ENCODE results near the gene ZNF608.

- no peak for TF ChIP-seq CTCF (IDR thresholded peaks at IDR 0.05 in 2 of 3, conservative IDR thresholded peaks at IDR 0.05 in 1 of 3; ENCODE audit: insufficient read depth in 2 of 3, low read depth in 1 of 3, low read length in 3 of 3)
- no peak for TF ChIP-seq TEAD1 (CRISPR knock-in tag; IDR thresholded peaks at IDR 0.05)
- TF ChIP-seq CREB1 (IDR thresholded peaks at IDR 0.05) = no peak
- TF ChIP-seq CREB1 (CRISPR knock-in tag; IDR thresholded peaks at IDR 0.05) = no peak
- no peak for TF ChIP-seq PHF8 (IDR thresholded peaks at IDR 0.05; ENCODE audit: borderline replicate concordance, low read length)
- TF ChIP-seq MAX (CRISPR knock-in tag; IDR thresholded peaks at IDR 0.05) = no peak
- no peak for TF ChIP-seq NR2C2 (CRISPR knock-in tag; IDR thresholded peaks at IDR 0.05)
- TF ChIP-seq NR2C2 (tag; IDR thresholded peaks at IDR 0.05) = no peak
- TF ChIP-seq POLR2AphosphoS5 (IDR thresholded peaks at IDR 0.05; ENCODE audit: control insufficient read depth, insufficient read depth, low read depth, low read length) = no peak
- no peak for TF ChIP-seq ARHGAP35 (IDR thresholded peaks at IDR 0.05; ENCODE audit: partially characterized antibody)
- no peak for TF ChIP-seq HMGXB4 (CRISPR knock-in tag; IDR thresholded peaks at IDR 0.05)
- no peak for TF ChIP-seq HDAC6 (IDR thresholded peaks at IDR 0.05; ENCODE audit: low read depth, low read length)
- no peak for TF ChIP-seq BRF1 (IDR thresholded peaks at IDR 0.05; ENCODE audit: borderline replicate concordance, extremely low read depth, insufficient read length)
- no peak for TF ChIP-seq ZNF583 (CRISPR knock-in tag; IDR thresholded peaks at IDR 0.05)
These were observed 4.5 kb downstream of the ZNF608 start for GRCh38 chr5:124741711-124742496.
